GM12892 (cell line): ENCODE measurements around the gene SLC35E1.

Experiments
- POLR2A ChIP-seq: IDR thresholded peaks from 2 replicates; pipeline ENCODE4 v1.6.1; 2011; ENCODE audit warnings: low read depth, low read length, control low read depth
- TAF1 ChIP-seq: IDR thresholded peaks from 2 replicates; pipeline ENCODE4 v1.6.1; 2011; ENCODE audit warnings: low read depth, mild to moderate bottlenecking, control low read depth, low read length, borderline replicate concordance

DNA sequence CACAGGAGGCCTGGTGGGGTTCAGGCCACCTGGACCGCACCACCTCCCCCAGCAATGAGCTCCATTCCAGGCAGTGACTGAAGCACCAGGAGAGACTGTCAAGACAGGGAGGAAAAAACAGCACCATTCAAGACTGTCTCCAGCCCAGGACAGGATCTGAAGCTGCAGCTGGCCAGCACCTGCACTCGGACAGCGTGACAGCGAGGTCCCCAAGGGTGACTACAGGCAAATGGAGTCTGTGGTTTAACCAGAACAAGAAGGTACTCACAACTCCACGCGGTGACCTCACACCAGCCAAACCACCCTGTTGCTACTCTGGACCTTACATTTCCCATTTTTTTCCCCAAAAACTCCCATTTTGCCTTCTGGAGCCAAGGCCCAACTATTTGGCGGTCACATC is 46.0 kb upstream of the SLC35E1 start:
- TF ChIP-seq POLR2A (no peak), TAF1 (no peak)
